Smooth muscle cell of trachea (primary cell): ENCODE results near the gene CDK9. TPM values are rescaled to one million over a fixed set of nuclear protein-coding genes. Genes with fewer than 3 reads are reported as not detected.

Source experiments
- total RNA-seq: library from RNA; depleted of rRNA; stranded (reverse); fragments of >200 nt; gene quantifications from 2 replicates; pipeline ENCODE4 v1.2.1, GENCODE V29; 2014

Gene CDK9
- total RNA-seq = 39.6 and 54.7 TPM in 2 replicates

GRCh38 chr9:127785933-127786772 lies at the start of gene CDK9:
CDK9 (plus strand) TSS chr9:127786034; CDS start chr9:127786149, 115 bp downstream.

GRCh38 chr9:127778280-127779135 lies 7.3 kb upstream of the CDK9 start, which contains the start of gene SH2D3C:
SH2D3C (minus strand) TSS chr9:127778666; CDS start chr9:127778627, 39 bp downstream.

GRCh38 chr9:127802576-127803443 lies 17.0 kb downstream of the CDK9 start, which contains the start of gene FPGS:
FPGS (plus strand) TSS chr9:127802882; CDS start chr9:127802925, 43 bp downstream.

Other genes starting within 250 kb of the CDK9 start
- 41.8 and 49.9 TPM in 2 replicates for gene STXBP1, start 173.8 kb upstream of the CDK9 start, total RNA-seq
- 0.17 TPM in 1 of 2 replicates, not detected in the other for gene CFAP157, start 79.0 kb upstream of the CDK9 start, total RNA-seq
- gene PTRH1, start 70.4 kb upstream of the CDK9 start, total RNA-seq = 15.0 and 19.0 TPM in 2 replicates
- gene TTC16, start 70.0 kb upstream of the CDK9 start, total RNA-seq = 0.15 TPM in 1 of 2 replicates, not detected in the other
- gene TOR2A, start 50.7 kb upstream of the CDK9 start, total RNA-seq = 4.1 and 4.5 TPM in 2 replicates
- 0.29 TPM in 1 of 2 replicates, not detected in the other for gene SH2D3C, start 7.4 kb upstream of the CDK9 start, total RNA-seq
- gene FPGS, start 16.8 kb downstream of the CDK9 start, total RNA-seq = 66.2 and 75.0 TPM in 2 replicates
- gene ENG, start 68.6 kb downstream of the CDK9 start, total RNA-seq = 36.8 and 37.1 TPM in 2 replicates
- 51.9 and 85.0 TPM in 2 replicates for gene AK1, start 91.6 kb downstream of the CDK9 start, total RNA-seq
- 47.7 and 90.0 TPM in 2 replicates for gene ST6GALNAC6, start 113.6 kb downstream of the CDK9 start, total RNA-seq
- gene ST6GALNAC4, start 131.0 kb downstream of the CDK9 start, total RNA-seq = 18.9 and 38.7 TPM in 2 replicates
- gene PIP5KL1, start 144.7 kb downstream of the CDK9 start, total RNA-seq = 3.3 and 6.1 TPM in 2 replicates
- 9.6 and 11.9 TPM in 2 replicates for gene DPM2, start 151.8 kb downstream of the CDK9 start, total RNA-seq
- gene EEIG1, start 195.0 kb downstream of the CDK9 start, total RNA-seq = 12.9 and 15.4 TPM in 2 replicates